Coronary artery (tissue), 2 donors: ENCODE measurements around the gene ADCY6.
A peak's percentile ranks its signal among the peaks of the same experiment; 100 is the strongest.

ENCODE experiments used
- DNase-seq: peaks from one replicate; pipeline ENCODE4 v3.0.0-alpha.2; 2017; ENCODE audit warnings: low spot score
- H3K27ac ChIP-seq, 2 donors: fragments of 200-600 bp; sonication (generic); one replicate each; pipeline ENCODE4 v1.5.1; 2016 to 2019
- H3K4me3 ChIP-seq: fragments of 200-600 bp; sonication (generic); 2 replicates; pipeline ENCODE4 v1.5.1; 2016; ENCODE audit warnings: mild to moderate bottlenecking, moderate library complexity
- TF ChIP-seq, protein P1 (sequence below): fragments of 200-600 bp; sonication (generic); IDR thresholded peaks from one replicate; pipeline ENCODE4 v1.5.1; 2019; ENCODE audit warnings: antibody characterized with exemption

ADCY6 gene

GRCh38 chr12:48788854-48789775, at the start of gene ADCY6:
Gene ADCY6 (minus strand): TSS chr12:48789089. CDS start chr12:48783434, 5,655 bp downstream.
- peak within 1 kb of the TSS; percentile 96 for H3K27ac ChIP-seq

DNA sequence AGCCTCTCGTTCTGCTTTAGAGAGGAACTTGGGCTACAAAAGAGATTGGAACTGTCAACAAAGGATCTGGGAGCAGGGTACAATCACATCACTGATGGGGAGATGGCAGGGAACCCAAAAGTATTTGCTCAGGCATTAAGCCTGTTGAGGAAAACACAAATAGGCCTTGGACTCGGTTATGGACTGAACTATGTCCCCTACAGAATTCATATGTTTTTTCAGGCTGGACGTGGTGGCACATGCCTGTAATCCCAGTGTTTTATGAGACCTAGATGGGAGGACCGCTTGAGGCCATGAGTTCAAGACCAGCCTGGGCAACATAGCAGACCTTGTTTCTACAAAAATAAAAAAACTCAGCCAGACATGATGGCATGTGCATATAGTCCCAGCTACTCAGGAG, 49.2 kb upstream of the ADCY6 start:
- Histone ChIP-seq H3K27ac (no peak overlapping the region), H3K4me3 (no peak overlapping the region)
- no peak for DNase-seq
- TF ChIP-seq, protein P1, sequence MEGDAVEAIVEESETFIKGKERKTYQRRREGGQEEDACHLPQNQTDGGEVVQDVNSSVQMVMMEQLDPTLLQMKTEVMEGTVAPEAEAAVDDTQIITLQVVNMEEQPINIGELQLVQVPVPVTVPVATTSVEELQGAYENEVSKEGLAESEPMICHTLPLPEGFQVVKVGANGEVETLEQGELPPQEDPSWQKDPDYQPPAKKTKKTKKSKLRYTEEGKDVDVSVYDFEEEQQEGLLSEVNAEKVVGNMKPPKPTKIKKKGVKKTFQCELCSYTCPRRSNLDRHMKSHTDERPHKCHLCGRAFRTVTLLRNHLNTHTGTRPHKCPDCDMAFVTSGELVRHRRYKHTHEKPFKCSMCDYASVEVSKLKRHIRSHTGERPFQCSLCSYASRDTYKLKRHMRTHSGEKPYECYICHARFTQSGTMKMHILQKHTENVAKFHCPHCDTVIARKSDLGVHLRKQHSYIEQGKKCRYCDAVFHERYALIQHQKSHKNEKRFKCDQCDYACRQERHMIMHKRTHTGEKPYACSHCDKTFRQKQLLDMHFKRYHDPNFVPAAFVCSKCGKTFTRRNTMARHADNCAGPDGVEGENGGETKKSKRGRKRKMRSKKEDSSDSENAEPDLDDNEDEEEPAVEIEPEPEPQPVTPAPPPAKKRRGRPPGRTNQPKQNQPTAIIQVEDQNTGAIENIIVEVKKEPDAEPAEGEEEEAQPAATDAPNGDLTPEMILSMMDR = no peak

More at GRCh38 chr12:48788854-48789775, at the start of gene ADCY6:
- H3K4me3 ChIP-seq = peak within 1 kb of the TSS; percentile 84
- TF ChIP-seq, protein P1 = no peak
- peak; percentile 88 for DNase-seq

GRCh38 chr12:48832321-48833060, 43.6 kb upstream of the ADCY6 start:
- TF ChIP-seq, protein P1 = no peak
- no peak for DNase-seq
- H3K27ac ChIP-seq = no peak overlapping the region
- no peak overlapping the region for H3K4me3 ChIP-seq

DNA sequence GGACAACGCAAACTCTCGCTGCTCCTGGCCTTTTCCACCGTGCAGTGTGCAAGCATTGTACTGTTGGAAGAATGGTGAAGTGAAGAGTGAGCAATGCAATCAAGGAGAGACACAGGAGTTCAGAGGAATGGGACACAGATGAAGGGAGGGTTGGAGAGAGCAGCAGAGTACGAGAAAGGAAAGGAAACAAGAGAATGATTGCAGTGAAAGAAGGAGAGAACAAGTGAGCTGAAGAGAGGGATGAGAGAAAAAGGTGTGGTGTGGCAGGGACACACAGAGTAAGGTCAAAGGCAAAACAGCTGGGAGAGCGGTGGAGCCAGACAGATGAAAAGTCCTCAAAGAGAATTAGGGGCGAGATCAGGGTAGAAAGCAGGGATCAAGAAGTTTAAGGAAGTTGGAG, 42.4 kb upstream of the ADCY6 start:
- Histone ChIP-seq H3K4me3 (no peak overlapping the region), H3K27ac (no peak overlapping the region)
- DNase-seq = no peak
- TF ChIP-seq, protein P1 = no peak

- TF ChIP-seq, protein P1 = no peak
- DNase-seq = no peak
- Histone ChIP-seq H3K4me3 (no peak overlapping the region), H3K27ac (no peak overlapping the region)
Observed at GRCh38 chr12:48828841-48829575, 40.1 kb upstream of the ADCY6 start.

DNA sequence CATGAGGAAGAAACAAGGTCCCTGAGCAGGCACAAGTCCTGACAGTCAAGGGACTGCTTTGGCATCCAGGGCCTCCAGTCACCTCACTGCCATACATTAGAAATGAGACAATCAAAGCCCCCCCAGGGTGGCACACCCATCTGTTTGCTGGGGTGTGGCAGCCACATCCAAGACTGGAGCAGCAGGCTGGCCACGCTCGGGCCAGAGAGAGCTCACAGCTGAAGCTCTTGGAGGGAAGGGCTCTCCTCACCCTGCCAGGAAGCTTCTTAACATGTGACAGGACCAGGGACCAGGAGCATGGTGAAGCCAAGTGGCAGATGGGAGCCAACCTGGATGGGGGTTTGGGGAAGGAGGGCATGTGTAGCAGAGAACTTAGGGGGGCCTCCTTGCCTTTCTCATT, 39.4 kb upstream of the ADCY6 start:
- TF ChIP-seq, protein P1 = no peak
- DNase-seq = no peak
- no peak overlapping the region for H3K27ac ChIP-seq

More for the DNA sequence above, 39.4 kb upstream of the ADCY6 start:
- H3K4me3 ChIP-seq = no peak overlapping the region
